Stimulated activated memory B cell treated with anti-CD40 and anti-IgM and Interleukin-4, amounts not matched to agents 10 μg/mL and 1 μg/mL and 100 μg/mL, for 72 hours (primary cell): Measurements from ENCODE around the gene NMUR1.
A peak's percentile ranks its signal among the peaks of the same experiment; 100 is the strongest.

Source experiments
- ATAC-seq: fragments of 150-1000 bp; cut with Tn5 transposase; 2 replicates; pipeline ENCODE4 v1.10.0; 2021
- H3K27ac Mint-ChIP-seq: one replicate; pipeline ENCODE4 v1.8.0; 2022; ENCODE audit warnings: mild to moderate bottlenecking, mixed read lengths
- H3K27me3 Mint-ChIP-seq: one replicate; pipeline ENCODE4 v1.8.0; 2022; ENCODE audit warnings: mixed read lengths
- H3K36me3 Mint-ChIP-seq: one replicate; pipeline ENCODE4 v1.8.0; 2022; ENCODE audit warnings: mixed read lengths
- H3K4me1 Mint-ChIP-seq: one replicate; pipeline ENCODE4 v1.8.0; 2022; ENCODE audit warnings: mixed read lengths
- H3K4me3 Mint-ChIP-seq: one replicate; pipeline ENCODE4 v1.8.0; 2022; ENCODE audit warnings: mild to moderate bottlenecking, moderate library complexity, mixed read lengths
- H3K9me3 Mint-ChIP-seq: one replicate; pipeline ENCODE4 v1.8.0; 2022; ENCODE audit warnings: mixed read lengths

The NMUR1 gene

GRCh38 chr2:231541645-231542044 lies 11.4 kb upstream of the NMUR1 start:
- Mint-ChIP-seq H3K27me3 (peaks cover 34% of the 10 kb centered on the region), H3K27ac (no peak overlapping the region), H3K4me3 (no peak overlapping the region)

GRCh38 chr2:231539991-231540390 lies 9.7 kb upstream of the NMUR1 start:
- Mint-ChIP-seq H3K4me1 (peaks cover 3% of the 10 kb centered on the region), H3K4me3 (no peak overlapping the region)

More at GRCh38 chr2:231541645-231542044, 11.4 kb upstream of the NMUR1 start:
- no peak for ATAC-seq
- Mint-ChIP-seq H3K9me3 (peaks cover 7% of the 10 kb centered on the region), H3K36me3 (peaks cover 5% of the 10 kb centered on the region), H3K4me1 (peaks cover 18% of the 10 kb centered on the region)

DNA sequence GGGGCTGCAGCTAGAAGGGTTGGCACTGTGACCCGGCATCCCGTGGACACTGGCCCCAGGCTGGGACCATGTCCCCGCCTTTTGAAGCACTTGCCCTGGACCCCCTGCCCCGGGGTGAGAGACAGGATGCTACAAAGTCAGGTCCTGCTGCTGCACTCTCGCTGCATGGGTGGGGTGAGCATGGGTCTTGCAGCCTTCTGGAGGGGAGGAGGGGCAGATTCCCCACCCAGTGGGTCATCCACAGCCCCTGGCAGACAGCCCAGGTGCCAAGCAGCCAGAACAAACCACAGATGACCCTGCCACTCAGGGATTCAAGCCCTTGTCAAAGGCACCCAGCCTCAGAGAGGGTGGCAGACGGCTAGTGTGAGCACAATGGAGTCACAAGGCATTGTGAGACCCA lies 5.7 kb upstream of the NMUR1 start:
- H3K27ac Mint-ChIP-seq, result no peak overlapping the region
- no peaks in the 10 kb centered on the region for H3K9me3 Mint-ChIP-seq
- no peak for ATAC-seq
- no peak overlapping the region for H3K4me3 Mint-ChIP-seq
- peaks cover 31% of the 10 kb centered on the region for H3K27me3 Mint-ChIP-seq
- H3K4me1 Mint-ChIP-seq, result peaks cover 4% of the 10 kb centered on the region
- no peaks in the 10 kb centered on the region for H3K36me3 Mint-ChIP-seq

More at GRCh38 chr2:231539991-231540390, 9.7 kb upstream of the NMUR1 start:
- H3K27me3 Mint-ChIP-seq, result peaks cover 34% of the 10 kb centered on the region
- no peak overlapping the region for H3K27ac Mint-ChIP-seq
- H3K9me3 Mint-ChIP-seq, result peaks cover 7% of the 10 kb centered on the region
- peaks cover 1% of the 10 kb centered on the region for H3K36me3 Mint-ChIP-seq
- ATAC-seq, result no peak

GRCh38 chr2:231533777-231534125 lies 3.5 kb upstream of the NMUR1 start:
- Mint-ChIP-seq H3K4me1 (peaks cover 9% of the 10 kb centered on the region), H3K27me3 (peaks cover 28% of the 10 kb centered on the region), H3K4me3 (no peak overlapping the region), H3K27ac (no peak overlapping the region), H3K36me3 (no peaks in the 10 kb centered on the region), H3K9me3 (no peaks in the 10 kb centered on the region)
- ATAC-seq, result peak; percentile 5

DNA sequence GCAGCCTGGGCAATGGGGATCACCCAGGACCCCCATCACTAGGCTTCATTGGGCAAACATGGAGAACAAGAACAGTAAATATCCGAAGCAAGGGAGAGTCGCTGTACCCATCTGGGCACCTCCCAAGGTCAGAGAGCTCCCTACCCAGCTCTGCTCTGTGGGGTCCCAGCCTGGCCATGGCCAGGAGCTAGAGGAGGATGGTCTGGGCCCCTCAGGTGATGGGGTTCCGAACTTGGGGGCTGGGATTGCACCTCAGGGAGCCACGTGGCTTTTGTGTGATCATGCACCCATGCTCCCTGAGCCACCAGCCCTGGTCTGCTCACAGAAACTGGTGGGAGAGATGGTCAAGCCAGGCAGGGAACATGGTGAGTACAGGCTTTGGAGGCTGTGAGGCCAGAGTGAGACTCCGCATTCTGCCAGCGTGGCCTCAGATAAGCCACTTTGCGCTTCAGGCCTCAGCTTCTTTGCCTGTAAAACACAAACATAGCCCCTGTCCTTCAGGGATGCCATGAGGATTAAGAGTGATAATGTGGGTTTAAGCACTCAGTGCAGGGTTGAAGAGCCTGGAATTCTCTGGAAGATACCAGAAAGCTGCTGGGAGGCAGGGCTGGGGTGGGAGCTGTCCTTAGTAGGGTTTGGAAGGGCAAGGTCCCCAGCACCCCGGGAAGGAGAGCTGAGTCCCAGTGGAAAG lies 3.0 kb upstream of the NMUR1 start:
- Mint-ChIP-seq H3K36me3 (no peaks in the 10 kb centered on the region), H3K27me3 (peaks cover 31% of the 10 kb centered on the region), H3K9me3 (no peaks in the 10 kb centered on the region), H3K4me1 (peaks cover 9% of the 10 kb centered on the region), H3K4me3 (no peak overlapping the region), H3K27ac (no peak overlapping the region)
- no peak for ATAC-seq

GRCh38 chr2:231532756-231533035 lies 2.5 kb upstream of the NMUR1 start:
- no peak overlapping the region for H3K4me3 Mint-ChIP-seq
- H3K27me3 Mint-ChIP-seq, result peaks cover 36% of the 10 kb centered on the region
- no peaks in the 10 kb centered on the region for H3K9me3 Mint-ChIP-seq
- no peaks in the 10 kb centered on the region for H3K36me3 Mint-ChIP-seq
- H3K27ac Mint-ChIP-seq, result no peak overlapping the region
- peaks cover 9% of the 10 kb centered on the region for H3K4me1 Mint-ChIP-seq
- no peak for ATAC-seq

- Mint-ChIP-seq H3K27ac (no peak overlapping the region), H3K27me3 (peaks cover 42% of the 10 kb centered on the region), H3K4me3 (no peak overlapping the region), H3K9me3 (no peaks in the 10 kb centered on the region), H3K4me1 (peaks cover 9% of the 10 kb centered on the region), H3K36me3 (no peaks in the 10 kb centered on the region)
- ATAC-seq, result no peak
Observed at GRCh38 chr2:231531883-231532755, 1.9 kb upstream of the NMUR1 start.

DNA sequence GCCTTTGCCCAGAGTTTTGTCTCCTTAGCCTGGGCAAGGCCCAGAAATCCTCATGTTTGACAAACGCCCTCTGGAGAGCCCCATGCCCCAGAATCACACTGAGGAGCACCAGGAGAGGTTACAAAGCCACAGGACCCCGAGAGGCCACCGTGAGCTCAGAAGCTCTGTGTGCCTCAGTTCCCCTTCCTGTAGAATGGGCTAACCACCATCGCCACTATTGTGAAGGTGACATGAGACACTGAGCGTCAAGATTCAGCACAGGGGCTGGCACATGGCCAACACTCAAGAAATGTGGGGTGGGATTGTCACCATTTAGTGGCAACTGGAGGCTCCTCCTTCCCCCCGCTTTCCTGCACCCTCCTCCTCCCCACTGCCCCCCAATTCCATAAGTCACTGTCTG lies 1.2 kb upstream of the NMUR1 start:
- Mint-ChIP-seq H3K27ac (no peak overlapping the region), H3K4me3 (no peak overlapping the region), H3K9me3 (no peaks in the 10 kb centered on the region), H3K36me3 (no peaks in the 10 kb centered on the region), H3K4me1 (peaks cover 9% of the 10 kb centered on the region), H3K27me3 (peaks cover 48% of the 10 kb centered on the region)
- ATAC-seq, result no peak

- no peak for ATAC-seq
- Mint-ChIP-seq H3K4me1 (peaks cover 9% of the 10 kb centered on the region), H3K36me3 (no peaks in the 10 kb centered on the region), H3K9me3 (no peaks in the 10 kb centered on the region), H3K4me3 (no peak overlapping the region), H3K27me3 (peaks cover 71% of the 10 kb centered on the region), H3K27ac (no peak overlapping the region)
Observed at GRCh38 chr2:231528636-231529030, 1.6 kb downstream of the NMUR1 start.

GRCh38 chr2:231527955-231528635 lies 2.1 kb downstream of the NMUR1 start:
- Mint-ChIP-seq H3K27me3 (peaks cover 71% of the 10 kb centered on the region), H3K27ac (no peak overlapping the region), H3K4me3 (no peak overlapping the region), H3K4me1 (peaks cover 9% of the 10 kb centered on the region), H3K36me3 (no peaks in the 10 kb centered on the region), H3K9me3 (no peaks in the 10 kb centered on the region)
- ATAC-seq, result no peak

- H3K36me3 Mint-ChIP-seq, result no peaks in the 10 kb centered on the region
- no peak for ATAC-seq
- H3K27ac Mint-ChIP-seq, result no peak overlapping the region
- H3K4me3 Mint-ChIP-seq, result no peak overlapping the region
- H3K9me3 Mint-ChIP-seq, result no peaks in the 10 kb centered on the region
- peaks cover 9% of the 10 kb centered on the region for H3K4me1 Mint-ChIP-seq
- peaks cover 71% of the 10 kb centered on the region for H3K27me3 Mint-ChIP-seq
Observed at GRCh38 chr2:231527091-231527395, 3.2 kb downstream of the NMUR1 start.

DNA sequence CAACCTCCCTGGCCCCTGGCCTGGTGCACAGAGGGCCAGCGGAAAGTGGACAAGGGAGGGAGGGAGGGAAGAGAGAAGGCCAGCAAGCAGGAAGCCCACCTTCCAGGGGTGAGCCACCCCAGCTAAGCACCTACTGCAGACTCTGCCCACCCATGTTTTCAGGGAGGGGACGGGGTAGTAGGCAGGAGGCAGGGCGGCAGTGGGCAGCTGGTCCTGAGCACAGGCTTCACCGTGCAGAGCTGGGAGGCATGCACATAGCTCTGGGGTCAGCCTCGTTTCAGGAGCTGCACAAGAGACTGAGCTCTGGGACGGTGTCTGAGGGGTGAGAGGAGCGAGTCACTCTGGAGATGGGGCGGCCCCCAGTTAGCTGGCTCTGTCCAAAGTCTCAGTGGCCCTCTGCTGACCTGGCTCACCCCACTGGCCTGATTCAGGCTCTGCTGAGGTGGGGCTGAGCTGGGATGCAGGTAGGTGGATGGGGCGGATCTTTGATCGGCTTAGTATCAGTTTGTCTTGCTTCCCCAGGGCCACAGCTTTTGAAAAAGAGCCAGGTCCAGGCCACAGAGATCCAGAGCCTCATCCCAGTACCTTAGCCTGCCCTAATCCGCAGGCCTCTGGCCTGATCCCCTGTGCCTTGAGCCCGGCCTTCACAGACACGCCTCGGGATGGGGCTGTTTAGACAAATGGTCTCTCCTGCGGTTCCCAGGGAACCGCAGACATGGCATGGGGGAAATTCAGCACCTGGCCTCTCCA lies 3.7 kb downstream of the NMUR1 start:
- no peak for ATAC-seq
- no peak overlapping the region for H3K4me3 Mint-ChIP-seq
- no peaks in the 10 kb centered on the region for H3K9me3 Mint-ChIP-seq
- no peak overlapping the region for H3K27ac Mint-ChIP-seq
- H3K27me3 Mint-ChIP-seq, result peaks cover 67% of the 10 kb centered on the region
- peaks cover 9% of the 10 kb centered on the region for H3K4me1 Mint-ChIP-seq
- no peaks in the 10 kb centered on the region for H3K36me3 Mint-ChIP-seq

DNA sequence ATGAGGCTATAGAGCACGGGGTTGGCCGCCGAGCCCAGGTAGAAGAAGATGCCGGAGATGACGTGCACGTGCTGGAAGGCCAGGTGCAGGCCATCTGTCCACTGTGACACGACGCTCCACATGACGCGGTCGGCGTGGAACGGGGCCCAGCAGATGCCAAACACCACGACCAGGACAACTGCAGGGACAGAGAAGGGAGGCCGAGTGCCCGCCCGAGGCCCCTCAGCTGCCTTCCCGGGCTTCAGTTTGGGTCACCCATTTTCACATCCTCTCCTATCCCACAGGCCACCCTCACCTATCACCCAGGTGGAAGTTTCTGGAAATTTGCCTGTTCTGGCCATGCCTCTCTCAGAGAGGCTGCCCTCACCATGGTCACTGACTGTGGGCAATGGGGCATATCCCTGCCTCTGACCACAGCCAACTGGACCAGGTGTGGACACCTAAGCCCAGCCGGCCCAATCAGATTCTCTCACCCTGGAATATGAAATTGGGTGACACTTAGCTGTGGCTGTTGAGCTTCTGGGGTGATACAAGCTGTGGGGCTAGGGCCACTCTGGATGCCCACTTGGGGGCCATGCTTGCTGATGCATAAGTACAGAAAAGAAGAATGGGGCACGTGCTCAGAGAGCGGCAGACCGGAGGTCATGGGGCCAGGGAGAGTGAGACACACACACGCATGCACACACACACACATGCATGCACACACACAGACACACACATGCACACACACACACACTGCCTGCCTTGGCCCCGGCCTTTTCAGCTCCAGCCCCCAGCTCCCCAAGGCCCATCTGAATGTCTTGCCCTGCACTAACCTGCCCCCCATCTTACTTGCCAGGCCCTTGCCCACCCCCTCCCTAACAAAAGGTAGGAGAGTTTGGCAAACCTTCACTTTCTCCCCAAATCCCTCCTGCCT lies 4.7 kb downstream of the NMUR1 start:
- Mint-ChIP-seq H3K9me3 (no peaks in the 10 kb centered on the region), H3K27me3 (peaks cover 57% of the 10 kb centered on the region), H3K4me3 (no peak overlapping the region), H3K36me3 (no peaks in the 10 kb centered on the region), H3K27ac (no peak overlapping the region), H3K4me1 (peaks cover under 1% of the 10 kb centered on the region)
- no peak for ATAC-seq

DNA sequence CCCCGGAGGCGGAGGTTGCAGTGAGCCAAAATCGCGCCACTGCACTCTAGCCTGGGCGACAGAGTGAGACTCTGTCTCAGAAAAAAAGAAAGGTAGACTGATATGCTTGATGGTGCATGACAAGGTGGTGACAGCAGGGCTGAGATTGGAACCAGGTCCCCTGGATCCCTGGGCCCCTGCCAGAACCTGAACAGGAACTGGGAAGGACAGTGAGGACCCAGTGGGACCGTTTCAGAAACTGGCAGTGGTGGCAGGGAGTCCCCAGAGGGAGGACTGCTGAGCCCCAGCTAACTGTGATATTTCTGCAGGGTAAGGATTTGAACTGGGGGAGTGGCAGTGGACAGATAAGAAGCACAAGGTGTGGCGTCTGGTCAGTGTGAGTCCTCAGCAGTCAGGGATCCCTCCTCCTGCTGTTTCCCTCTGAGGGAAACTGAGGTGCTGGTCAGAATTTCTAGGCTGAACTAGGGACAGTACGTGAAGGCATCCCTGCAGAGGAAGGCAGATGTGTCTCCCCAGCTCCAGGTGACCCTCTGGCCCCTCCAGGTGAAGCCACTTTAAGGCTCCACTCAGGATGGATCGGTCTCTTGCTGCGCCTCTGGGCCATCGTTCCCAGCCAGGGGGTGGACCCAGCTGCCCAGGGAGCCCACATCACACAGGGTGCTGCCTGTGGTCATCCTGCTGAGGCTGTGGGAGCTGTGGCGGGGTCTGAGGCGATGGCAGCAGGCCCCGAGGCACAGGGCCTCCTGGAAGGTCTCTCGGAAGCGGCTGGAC lies 5.6 kb downstream of the NMUR1 start:
- Mint-ChIP-seq H3K9me3 (no peaks in the 10 kb centered on the region), H3K4me3 (no peak overlapping the region), H3K36me3 (no peaks in the 10 kb centered on the region), H3K27me3 (peaks cover 55% of the 10 kb centered on the region), H3K4me1 (no peaks in the 10 kb centered on the region), H3K27ac (no peak overlapping the region)
- ATAC-seq, result no peak
